Adipocyte (in vitro differentiated cells): ENCODE measurements around the gene MGMT.

ENCODE experiments used
- DNase-seq: peaks from one replicate; pipeline ENCODE4 v3.0.0-alpha.2; 2015; ENCODE audit warnings: low read depth
- H3K27me3 ChIP-seq: replicated peaks from 2 replicates; pipeline ENCODE4 v1.7.0; 2013; ENCODE audit warnings: mild to moderate bottlenecking, low read length, moderate library complexity; ENCODE audit not compliant: control insufficient read depth, insufficient read depth
- H3K36me3 ChIP-seq: 2 replicates; pipeline ENCODE4 v1.7.0; 2013; ENCODE audit warnings: low read length, mild to moderate bottlenecking, moderate library complexity; ENCODE audit not compliant: control insufficient read depth, insufficient read depth, severe bottlenecking
- H3K4me1 ChIP-seq: 2 replicates; pipeline ENCODE4 v1.7.0; 2013; ENCODE audit warnings: mild to moderate bottlenecking, low read length, moderate library complexity; ENCODE audit not compliant: control insufficient read depth, insufficient read depth
- H3K4me3 ChIP-seq: 2 replicates; pipeline ENCODE4 v1.7.0; 2013; ENCODE audit warnings: mild to moderate bottlenecking, low read length, moderate library complexity
- H3K9ac ChIP-seq: 2 replicates; pipeline ENCODE4 v1.7.0; 2013; ENCODE audit warnings: mild to moderate bottlenecking, low read length, moderate library complexity
- H3K9me3 ChIP-seq: 2 replicates; pipeline ENCODE4 v1.7.0; 2013; ENCODE audit warnings: mild to moderate bottlenecking, low read length, moderate library complexity; ENCODE audit not compliant: control insufficient read depth

MGMT gene

DNA sequence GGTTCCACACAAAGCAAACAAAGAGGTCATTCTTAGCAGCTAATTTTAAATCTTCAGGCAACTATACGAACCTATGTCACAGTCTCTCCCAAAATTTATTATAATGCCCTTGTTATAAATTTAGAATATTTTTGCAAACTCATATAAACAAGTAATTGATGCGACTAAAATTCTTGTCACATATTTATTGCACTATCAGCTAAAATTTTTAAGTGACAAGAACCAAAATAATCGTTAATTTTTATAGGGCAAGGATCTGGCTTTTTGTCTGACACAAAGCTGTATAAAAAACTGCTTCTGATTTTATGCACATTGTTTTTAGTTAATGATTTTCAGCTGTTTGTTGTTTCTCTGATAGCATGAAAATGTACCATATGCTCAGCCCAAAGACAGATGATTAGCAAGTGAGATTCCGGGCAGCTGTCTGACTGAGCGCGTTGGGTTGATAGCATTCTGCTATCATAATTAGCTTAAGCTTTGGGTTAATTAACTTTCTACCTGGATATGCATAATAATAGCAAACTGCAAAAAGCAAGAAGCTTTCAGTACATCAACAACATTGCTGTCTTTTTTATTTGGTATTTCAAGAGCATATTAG lies 136.0 kb downstream of the MGMT start:
- no peaks in the 10 kb centered on the region for H3K4me1 ChIP-seq
- H3K36me3 ChIP-seq, result no peaks in the 10 kb centered on the region
- H3K4me3 ChIP-seq, result no peak overlapping the region
- H3K9me3 ChIP-seq, result no peaks in the 10 kb centered on the region
- H3K27me3 ChIP-seq, result no peaks in the 10 kb centered on the region
- DNase-seq, result no peak
- no peak overlapping the region for H3K9ac ChIP-seq

DNA sequence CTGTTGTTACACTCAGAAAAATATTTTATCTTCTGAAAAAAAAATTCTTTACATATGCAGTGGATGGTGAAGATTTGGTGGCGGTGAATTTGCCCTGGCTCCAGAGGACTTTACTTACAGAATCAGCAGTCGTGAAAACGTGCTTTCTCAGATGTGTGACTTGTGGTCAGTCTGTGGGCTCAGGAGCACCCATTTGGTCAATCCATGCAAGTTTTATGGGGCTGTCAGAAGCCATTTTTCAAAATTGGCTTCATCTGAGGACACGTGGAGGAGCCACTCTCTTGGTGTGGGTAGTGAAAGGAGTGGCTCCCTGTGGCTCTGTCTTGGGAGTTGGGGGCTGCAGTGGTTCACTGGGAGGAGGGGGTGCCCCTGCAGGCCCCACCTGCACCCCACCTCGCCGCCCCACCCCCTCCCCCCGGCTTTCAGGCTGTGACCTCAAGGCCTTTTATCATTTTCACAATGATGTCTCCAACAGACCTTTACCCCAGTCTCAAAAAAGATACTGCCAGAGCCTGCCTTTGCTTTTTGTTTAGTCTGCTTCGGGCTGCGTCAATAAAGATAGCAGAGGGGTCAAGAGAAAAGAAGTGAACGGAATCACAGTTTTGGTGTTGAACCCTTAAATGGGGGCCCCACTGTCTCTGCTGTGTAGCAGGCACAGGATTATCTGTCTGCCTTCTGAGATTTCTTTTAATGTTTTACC lies 137.4 kb downstream of the MGMT start:
- Histone ChIP-seq H3K4me1 (no peaks in the 10 kb centered on the region), H3K9ac (no peak overlapping the region), H3K9me3 (no peaks in the 10 kb centered on the region), H3K27me3 (no peaks in the 10 kb centered on the region), H3K4me3 (no peak overlapping the region), H3K36me3 (no peaks in the 10 kb centered on the region)
- DNase-seq, result no peak

DNA sequence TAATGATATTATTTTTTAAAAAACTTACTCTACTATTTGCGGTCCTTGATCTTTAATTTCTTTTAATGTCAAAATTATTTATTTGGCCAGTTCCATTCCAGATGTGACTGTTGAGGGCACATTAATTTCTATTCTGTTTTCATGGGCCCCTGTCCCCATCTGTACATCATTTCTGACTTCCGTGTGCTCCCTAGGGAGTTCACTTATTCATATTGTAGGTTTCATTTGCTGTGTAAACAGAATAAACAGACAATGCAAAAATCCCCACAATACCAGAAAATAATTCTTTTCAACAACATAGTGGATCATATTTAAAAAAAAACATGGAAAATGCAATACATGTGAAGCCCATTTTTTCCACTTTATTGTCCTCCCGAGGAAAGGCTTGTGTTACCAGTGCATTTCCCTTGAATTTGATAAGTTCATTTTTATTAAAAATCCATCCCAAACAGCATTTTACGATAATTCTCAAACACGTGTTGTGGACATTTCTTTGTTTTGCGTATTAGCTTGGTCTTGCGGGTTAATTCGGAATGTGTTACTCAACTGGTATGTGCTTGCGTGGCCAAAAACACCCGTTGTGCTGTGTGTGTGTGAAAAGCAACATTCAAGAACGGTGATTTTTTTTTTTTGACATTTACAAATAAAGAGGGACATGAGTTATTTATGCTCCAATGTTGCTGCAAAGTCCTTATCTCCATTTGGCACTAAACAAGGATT lies 138.4 kb downstream of the MGMT start:
- Histone ChIP-seq H3K27me3 (no peaks in the 10 kb centered on the region), H3K4me1 (peaks cover 3% of the 10 kb centered on the region)

DNA sequence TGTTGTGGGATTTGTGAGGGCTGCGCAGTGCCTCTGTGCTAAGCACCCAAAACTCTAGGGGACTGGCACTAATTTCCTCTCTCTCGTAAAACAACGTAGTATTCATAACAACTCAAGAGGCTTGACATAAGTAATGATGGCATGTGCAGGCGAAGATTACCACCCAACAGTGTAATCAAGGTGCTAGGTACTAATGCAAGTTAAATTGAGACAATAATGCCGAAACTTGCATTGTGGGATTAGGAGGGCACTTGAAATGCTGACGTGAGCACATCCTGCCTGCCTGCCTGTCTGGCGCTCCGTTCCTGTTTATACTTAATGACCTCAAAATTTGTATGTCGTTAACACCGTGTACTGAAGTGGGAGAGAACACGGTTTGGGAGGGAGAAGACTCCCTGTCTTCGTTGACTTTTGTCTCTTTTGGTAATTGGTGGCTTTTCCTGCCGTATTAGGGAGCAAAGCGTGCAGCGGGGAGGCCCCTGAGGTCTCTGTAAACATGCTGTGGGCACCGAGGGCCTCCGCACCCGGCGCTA lies 139.0 kb downstream of the MGMT start:
- Histone ChIP-seq H3K36me3 (no peaks in the 10 kb centered on the region), H3K9me3 (no peaks in the 10 kb centered on the region), H3K9ac (no peak overlapping the region), H3K4me3 (no peak overlapping the region), H3K27me3 (no peaks in the 10 kb centered on the region), H3K4me1 (peaks cover 3% of the 10 kb centered on the region)
- no peak for DNase-seq

More for the DNA sequence above, 138.4 kb downstream of the MGMT start:
- DNase-seq, result no peak
- H3K36me3 ChIP-seq, result no peaks in the 10 kb centered on the region
- H3K9ac ChIP-seq, result no peak overlapping the region
- H3K4me3 ChIP-seq, result no peak overlapping the region
- no peaks in the 10 kb centered on the region for H3K9me3 ChIP-seq

DNA sequence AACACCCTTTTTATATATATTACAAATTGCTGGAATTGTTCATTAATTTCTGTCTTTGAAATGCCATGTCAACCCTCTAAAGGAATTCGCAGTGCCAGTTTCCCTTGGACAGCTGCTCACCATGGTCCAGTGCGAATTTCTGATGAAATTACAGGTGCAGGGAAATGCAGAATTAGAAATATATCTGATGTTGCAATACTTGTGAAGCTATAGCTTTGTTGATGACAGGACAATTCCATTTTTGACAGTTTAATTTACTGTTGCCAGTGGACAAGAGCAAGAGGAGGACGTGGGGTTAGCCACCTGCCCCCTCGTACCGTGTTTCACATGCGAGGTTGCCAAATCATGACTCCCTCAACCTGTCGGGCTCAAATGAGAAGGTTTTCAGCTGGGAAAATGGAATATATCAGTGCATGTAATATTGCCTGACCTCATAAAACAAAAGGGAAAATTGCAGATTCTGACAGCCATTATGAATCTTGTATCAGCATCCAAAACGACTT lies 140.6 kb downstream of the MGMT start:
- no peak overlapping the region for H3K9ac ChIP-seq
- no peak for DNase-seq
- H3K9me3 ChIP-seq, result no peaks in the 10 kb centered on the region
- H3K4me3 ChIP-seq, result no peak overlapping the region
- peaks cover 3% of the 10 kb centered on the region for H3K4me1 ChIP-seq
- H3K27me3 ChIP-seq, result no peaks in the 10 kb centered on the region
- H3K36me3 ChIP-seq, result no peaks in the 10 kb centered on the region

DNA sequence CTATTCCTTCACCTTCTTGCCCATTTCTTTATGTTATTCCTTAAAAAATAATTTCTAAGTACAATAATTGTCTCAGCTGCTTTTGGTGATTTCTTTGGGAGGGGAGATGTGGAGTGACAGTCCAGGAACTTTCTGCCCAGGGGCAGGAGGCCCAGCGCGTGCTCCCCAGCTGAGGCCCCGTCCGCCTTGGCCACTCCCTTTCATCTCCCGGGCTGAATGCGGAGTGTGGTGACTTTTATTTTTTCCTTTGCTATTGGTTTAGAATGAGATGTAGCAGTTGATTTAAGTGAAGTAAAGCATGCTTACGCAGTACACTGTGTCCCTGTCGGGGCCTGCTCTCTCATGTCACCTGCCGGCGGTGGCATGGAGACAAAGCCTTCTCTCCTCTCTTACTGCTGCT lies 141.6 kb downstream of the MGMT start:
- peaks cover 3% of the 10 kb centered on the region for H3K4me1 ChIP-seq
- no peak for DNase-seq
- no peaks in the 10 kb centered on the region for H3K9me3 ChIP-seq
- no peaks in the 10 kb centered on the region for H3K36me3 ChIP-seq
- no peaks in the 10 kb centered on the region for H3K27me3 ChIP-seq
- no peak overlapping the region for H3K4me3 ChIP-seq
- H3K9ac ChIP-seq, result no peak overlapping the region

DNA sequence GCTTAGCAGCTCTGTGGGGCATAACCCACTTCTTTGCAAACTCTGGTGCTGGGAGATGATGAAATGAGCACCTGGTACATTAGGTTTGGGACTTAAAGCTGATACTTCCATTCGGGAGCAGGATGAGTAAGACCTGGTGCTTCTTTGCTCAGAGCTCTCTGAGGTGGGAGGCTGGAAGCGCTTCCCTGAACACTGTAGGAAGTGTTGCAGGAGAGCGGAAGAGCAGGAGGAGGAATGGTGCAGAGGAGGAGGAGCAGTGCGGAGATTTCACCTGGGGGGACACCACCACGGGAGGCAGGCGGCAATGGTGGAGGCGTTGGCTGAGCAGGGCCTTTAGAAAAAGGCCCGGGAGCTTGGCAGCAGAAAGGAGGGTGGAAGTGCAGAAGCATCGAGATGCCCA lies 142.5 kb downstream of the MGMT start:
- H3K4me1 ChIP-seq, result peaks cover 3% of the 10 kb centered on the region
- H3K4me3 ChIP-seq, result no peak overlapping the region
- no peaks in the 10 kb centered on the region for H3K36me3 ChIP-seq
- no peaks in the 10 kb centered on the region for H3K9me3 ChIP-seq
- no peak for DNase-seq
- H3K27me3 ChIP-seq, result no peaks in the 10 kb centered on the region
- no peak overlapping the region for H3K9ac ChIP-seq

DNA sequence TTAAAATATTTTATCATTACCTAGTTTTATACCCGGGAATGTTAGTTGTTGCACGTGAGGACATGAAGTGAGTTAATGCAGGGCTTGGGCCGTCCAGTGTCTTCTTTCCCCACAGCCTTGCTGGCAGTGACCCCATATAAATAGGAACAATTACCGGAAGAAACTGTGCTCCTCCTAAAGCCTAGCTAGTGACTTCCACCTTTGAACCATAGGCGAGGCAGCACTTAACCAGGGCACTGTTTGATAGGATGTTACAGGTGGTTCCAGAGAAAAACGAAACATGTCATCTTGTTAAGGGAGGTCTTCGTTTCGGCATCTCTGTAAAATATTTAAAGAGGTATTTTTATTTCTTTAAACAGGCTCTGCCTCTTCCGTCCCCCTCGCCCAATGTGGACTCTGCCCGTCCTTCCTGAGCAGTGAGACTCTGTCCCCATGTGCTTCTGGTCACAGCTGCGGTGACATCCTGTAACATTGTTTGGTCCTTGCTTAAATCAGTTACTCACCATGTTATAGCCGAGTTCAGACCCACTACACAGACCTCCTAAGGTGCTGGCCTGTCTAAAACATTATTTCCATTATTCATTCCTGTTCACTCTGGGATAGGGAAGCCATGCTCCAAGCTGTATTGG lies 145.6 kb downstream of the MGMT start:
- no peak for DNase-seq
- no peak overlapping the region for H3K4me3 ChIP-seq
- no peaks in the 10 kb centered on the region for H3K27me3 ChIP-seq
- no peaks in the 10 kb centered on the region for H3K36me3 ChIP-seq
- peaks cover 3% of the 10 kb centered on the region for H3K4me1 ChIP-seq
- no peak overlapping the region for H3K9ac ChIP-seq
- H3K9me3 ChIP-seq, result no peaks in the 10 kb centered on the region

DNA sequence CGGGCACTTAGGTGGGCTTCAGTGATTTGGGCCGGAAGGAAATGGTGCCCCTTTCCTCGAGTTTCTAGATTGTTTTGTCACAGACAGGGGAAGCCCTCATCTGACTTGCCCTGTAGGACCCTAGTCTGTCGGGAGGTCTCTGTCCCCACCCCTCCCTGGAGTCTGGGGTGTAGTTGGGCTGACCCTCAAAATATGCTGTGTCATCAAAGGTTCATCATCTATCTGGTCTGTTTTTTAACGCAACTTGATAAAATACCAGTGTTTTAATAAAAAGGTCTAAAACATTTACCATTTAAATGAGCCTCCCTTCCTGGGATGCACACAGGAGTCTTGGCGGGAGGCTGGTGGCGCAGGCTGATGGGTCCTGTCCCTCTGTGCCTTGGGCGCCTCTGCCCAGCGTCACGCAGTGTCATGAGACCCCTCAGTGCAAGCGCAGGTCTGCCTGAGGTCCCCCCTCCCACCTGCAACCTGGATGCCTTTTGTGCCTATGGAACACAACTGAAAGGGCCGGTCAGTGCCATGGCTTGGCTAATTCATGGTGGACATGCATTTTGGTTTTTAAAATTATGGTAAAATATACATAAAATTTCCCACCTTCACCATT lies 146.4 kb downstream of the MGMT start:
- Histone ChIP-seq H3K9me3 (no peaks in the 10 kb centered on the region), H3K4me1 (peaks cover 3% of the 10 kb centered on the region), H3K27me3 (no peaks in the 10 kb centered on the region), H3K4me3 (no peak overlapping the region), H3K36me3 (no peaks in the 10 kb centered on the region), H3K9ac (no peak overlapping the region)
- DNase-seq, result no peak

DNA sequence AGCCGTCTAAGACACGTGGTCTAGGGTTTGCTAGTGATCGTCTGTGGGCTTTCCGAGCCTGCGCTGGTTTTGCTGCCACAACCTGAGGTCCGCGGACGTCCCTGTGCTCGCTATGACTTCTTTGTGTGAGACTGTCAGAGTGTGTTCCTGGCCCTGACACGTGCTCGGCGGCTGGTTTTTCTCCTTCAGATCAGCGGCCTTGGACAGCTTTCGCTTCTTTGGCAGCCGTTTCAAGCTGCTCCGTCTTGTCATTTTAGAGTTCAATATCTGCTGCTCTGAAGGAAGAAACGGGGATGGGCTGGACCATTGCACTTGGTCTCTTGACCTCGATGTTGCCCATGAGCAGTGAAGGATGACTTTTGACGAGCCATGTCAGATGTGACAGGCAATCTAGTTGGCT lies 147.3 kb downstream of the MGMT start:
- Histone ChIP-seq H3K9ac (no peak overlapping the region), H3K36me3 (no peaks in the 10 kb centered on the region), H3K9me3 (no peaks in the 10 kb centered on the region), H3K4me1 (peaks cover 3% of the 10 kb centered on the region), H3K27me3 (no peaks in the 10 kb centered on the region), H3K4me3 (no peak overlapping the region)
- no peak for DNase-seq

DNA sequence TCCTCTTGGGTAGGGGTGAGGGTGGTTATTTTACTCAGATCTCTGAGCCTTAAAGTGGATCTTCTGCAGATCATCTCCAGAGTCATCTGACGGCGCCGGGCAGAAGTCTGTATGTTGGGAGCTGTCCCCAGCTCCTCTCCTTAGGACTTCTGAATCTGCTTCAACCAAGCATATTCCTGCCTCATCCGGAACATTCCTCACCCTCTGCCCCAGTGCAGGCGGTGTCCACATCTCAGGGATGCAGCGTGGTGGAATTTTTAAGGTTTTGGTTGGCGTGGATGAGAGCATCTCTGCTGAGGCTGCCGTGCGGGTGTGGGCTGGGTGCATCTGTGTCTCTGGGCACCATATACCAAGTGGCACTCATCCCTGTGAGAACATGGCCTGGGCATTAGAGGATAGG lies 148.3 kb downstream of the MGMT start:
- Histone ChIP-seq H3K9me3 (no peaks in the 10 kb centered on the region), H3K9ac (no peak overlapping the region), H3K4me1 (peaks cover under 1% of the 10 kb centered on the region), H3K4me3 (no peak overlapping the region), H3K27me3 (no peaks in the 10 kb centered on the region), H3K36me3 (no peaks in the 10 kb centered on the region)
- no peak for DNase-seq
